ENCODE data around the gene GOLIM4. TPM values are rescaled to one million over a fixed set of nuclear protein-coding genes. Genes with fewer than 3 reads are reported as not detected.

The GOLIM4 gene
- total RNA-seq, 1 donor from 2014 or later = 43.1 TPM

GRCh38 chr3:167967257-167968036, 128.3 kb downstream of the GOLIM4 start:
- no peaks in the 10 kb centered on the region for H3K27me3 ChIP-seq
- H3K4me3 ChIP-seq = no peak overlapping the region
- no peak overlapping the region for H3K27ac ChIP-seq
- no peaks in the 10 kb centered on the region for H3K9me3 ChIP-seq
- no peaks in the 10 kb centered on the region for H3K4me1 ChIP-seq
- intact Hi-C loops (cut with DNase I) = no loop called here
- H3K36me3 ChIP-seq = no peaks in the 10 kb centered on the region
- DNase-seq (ENCODE audit: low spot score in 2 of 2) = no peak
- no peak for TF ChIP-seq CTCF (IDR thresholded peaks at IDR 0.05)

All from ascending aorta (tissue), 2 donors.